SK-N-SH (cell line): ENCODE data around the gene C1orf146. TPM values are rescaled to one million over a fixed set of nuclear protein-coding genes. Genes with fewer than 3 reads are reported as not detected.

Source experiments
- CTCF ChIA-PET: fragments of 300-600, 350-600 bp; formaldehyde crosslinking; extraction: SDS; loops from one replicate; lab custom pipeline; 2021; lab: Yijun Ruan, JAX
- POLR2A ChIA-PET: fragments of 350-600 bp; sonication (Branson Sonifier 250); formaldehyde crosslinking; extraction: SDS; loops from one replicate; lab custom pipeline; 2020; ENCODE audit warnings: antibody characterized with exemption, inconsistent platforms; lab: Yijun Ruan, JAX
- DNase-seq: peaks from one replicate; pipeline ENCODE4 v3.0.0; 2012
- H2AFZ ChIP-seq: fragments of 200-600 bp; sonication (generic); 2 replicates; pipeline ENCODE4 v1.8.1; 2016; ENCODE audit warnings: antibody characterized with exemption, mild to moderate bottlenecking, low read depth
- H3F3A ChIP-seq: fragments of 200-600 bp; sonication (generic); replicated peaks from 2 replicates; pipeline ENCODE3; 2016; ENCODE audit warnings: antibody characterized with exemption, mild to moderate bottlenecking; ENCODE audit not compliant: insufficient read depth
- H3K27ac ChIP-seq, 2 experiments: fragments of 200-500 bp in 1 of 2; fragments of 200-600 bp in 1 of 2; sonication (Bioruptor generic) in 1 of 2; sonication (generic), shearing (Covaris generic) in 1 of 2; 2 replicates each; pipeline versions ENCODE4 v1.5.1 to v1.6.1; 2014 to 2016; ENCODE audit warnings: low read depth in 2 of 2, inconsistent platforms in 1 of 2, low read length in 1 of 2, mild to moderate bottlenecking in 1 of 2, mixed read lengths in 1 of 2
- H3K27me3 ChIP-seq: fragments of 200-600 bp; sonication (generic), shearing (Covaris generic); 2 replicates; pipeline ENCODE4 v1.6.1; 2016; ENCODE audit warnings: mixed run types; ENCODE audit not compliant: insufficient read depth
- H3K36me3 ChIP-seq, 2 experiments: fragments of 200-500 bp in 1 of 2; fragments of 200-600 bp in 1 of 2; sonication (Bioruptor generic) in 1 of 2; sonication (generic) in 1 of 2; replicated peaks in 1 of 2; 2 replicates each; pipeline versions ENCODE3 to v1.5.1; 2014 to 2016; ENCODE audit warnings: low read length in 1 of 2, mild to moderate bottlenecking in 1 of 2; ENCODE audit not compliant: insufficient read depth in 2 of 2, control insufficient read depth in 1 of 2
- H3K4me1 ChIP-seq, 2 experiments: fragments of 200-500 bp in 1 of 2; fragments of 200-600 bp in 1 of 2; sonication (Bioruptor generic) in 1 of 2; sonication (generic), shearing (Covaris generic) in 1 of 2; 2 replicates each; pipeline versions ENCODE4 v1.5.1 to v1.6.1; 2014 to 2016; ENCODE audit warnings: low read depth in 1 of 2, low read length in 1 of 2, mixed run types in 1 of 2; ENCODE audit not compliant: insufficient read depth in 2 of 2, control insufficient read depth in 1 of 2
- H3K4me2 ChIP-seq: fragments of 200-600 bp; sonication (generic), shearing (Covaris generic); 2 replicates; pipeline ENCODE4 v1.6.1; 2017; ENCODE audit warnings: mixed run types
- H3K4me3 ChIP-seq, 2 experiments: fragments of 200-500 bp in 1 of 2; fragments of 200-600 bp in 1 of 2; sonication (Bioruptor generic) in 1 of 2; sonication (generic), shearing (Covaris generic) in 1 of 2; 2 replicates each; pipeline versions ENCODE4 v1.5.1 to v1.8.1; 2014 to 2016; ENCODE audit warnings: low read depth in 2 of 2, inconsistent platforms in 1 of 2, low read length in 1 of 2, mild to moderate bottlenecking in 1 of 2, mixed read lengths in 1 of 2, moderate library complexity in 1 of 2
- H3K79me2 ChIP-seq: fragments of 200-600 bp; sonication (generic); 2 replicates; pipeline ENCODE4 v1.8.1; 2017; ENCODE audit warnings: mild to moderate bottlenecking; ENCODE audit not compliant: insufficient read depth
- H3K9ac ChIP-seq: fragments of 200-600 bp; sonication (generic); 2 replicates; pipeline ENCODE4 v1.6.1; 2017; ENCODE audit warnings: mixed run types
- H3K9me2 ChIP-seq: fragments of 200-600 bp; sonication (generic); 2 replicates; pipeline ENCODE4 v1.6.1; 2017; ENCODE audit warnings: mixed run types
- H3K9me3 ChIP-seq: fragments of 200-600 bp; sonication (generic); 2 replicates; pipeline ENCODE4 v1.6.1; 2017; ENCODE audit warnings: mixed run types, mild to moderate bottlenecking, moderate library complexity
- H4K20me1 ChIP-seq: fragments of 200-600 bp; sonication (generic); 2 replicates; pipeline ENCODE4 v1.6.1; 2017; ENCODE audit warnings: mild to moderate bottlenecking, mixed run types; ENCODE audit not compliant: insufficient read depth
- ELF1 ChIP-seq: IDR thresholded peaks from 2 replicates; pipeline ENCODE4 v1.4.0; 2012
- EP300 ChIP-seq, 2 experiments: IDR thresholded peaks; 2 replicates each; pipeline versions ENCODE4 v1.4.0 to v1.6.1; 2012; ENCODE audit warnings: borderline replicate concordance in 1 of 2, low read depth in 1 of 2, low read length in 1 of 2
- FOSL2 ChIP-seq: IDR thresholded peaks from 2 replicates; pipeline ENCODE4 v1.4.0; 2012; ENCODE audit warnings: low read depth, mild to moderate bottlenecking, moderate library complexity, borderline replicate concordance
- FOXJ3 ChIP-seq: sonication (generic); formaldehyde crosslinking; IDR thresholded peaks from 2 replicates; pipeline ENCODE4 v1.5.1; 2020; ENCODE audit warnings: mild to moderate bottlenecking, missing genetic modification reagents
- FOXM1 ChIP-seq: IDR thresholded peaks from 2 replicates; pipeline ENCODE4 v1.4.0; 2012; ENCODE audit warnings: low read depth, mild to moderate bottlenecking
- GABPA ChIP-seq: IDR thresholded peaks from 2 replicates; pipeline ENCODE4 v1.4.0; 2012; ENCODE audit warnings: low read depth, mild to moderate bottlenecking
- JUND ChIP-seq: IDR thresholded peaks from 2 replicates; pipeline ENCODE4 v1.4.0; 2012
- MEF2A ChIP-seq: IDR thresholded peaks from 2 replicates; pipeline ENCODE4 v1.4.0; 2012; ENCODE audit warnings: low read depth, borderline replicate concordance
- MXI1 ChIP-seq: IDR thresholded peaks from 2 replicates; pipeline ENCODE4 v1.6.1; 2012; ENCODE audit warnings: mild to moderate bottlenecking, low read depth, low read length, improper control_type of control experiment
- NFIC ChIP-seq: IDR thresholded peaks from 2 replicates; pipeline ENCODE4 v1.4.0; 2012; ENCODE audit warnings: borderline replicate concordance
- NRF1 ChIP-seq: IDR thresholded peaks from 2 replicates; pipeline ENCODE4 v1.6.1; 2012; ENCODE audit warnings: low read depth, mild to moderate bottlenecking, low read length
- POLR2AphosphoS5 ChIP-seq: IDR thresholded peaks from 2 replicates; pipeline ENCODE4 v1.6.1; 2012; ENCODE audit warnings: low read depth, low read length
- RAD21 ChIP-seq: IDR thresholded peaks from 2 replicates; pipeline ENCODE4 v1.6.1; 2012; ENCODE audit warnings: mild to moderate bottlenecking, low read length
- RCOR1 ChIP-seq: fragments of 150-350 bp; IDR thresholded peaks from 2 replicates; pipeline ENCODE4 v1.6.1; 2017; ENCODE audit warnings: antibody characterized with exemption, low read length
- SIN3A ChIP-seq: IDR thresholded peaks from 2 replicates; pipeline ENCODE4 v1.6.1; 2012; ENCODE audit warnings: low read depth, mild to moderate bottlenecking, low read length, moderate library complexity, borderline replicate concordance
- TAF1 ChIP-seq: IDR thresholded peaks from 2 replicates; pipeline ENCODE4 v1.6.1; 2012; ENCODE audit warnings: low read depth, mild to moderate bottlenecking, low read length, moderate library complexity, borderline replicate concordance
- TCF12 ChIP-seq: IDR thresholded peaks from 2 replicates; pipeline ENCODE4 v1.4.0; 2012
- YY1 ChIP-seq: IDR thresholded peaks from 2 replicates; pipeline ENCODE4 v1.4.0; 2012; ENCODE audit warnings: low read depth, mild to moderate bottlenecking
- WGBS: methylation state at CpG from one replicate; pipeline ENCODE4 v1.1.6; 2017; ENCODE audit warnings: low lambda C conversion rate; 5-methylcytosine and 5-hydroxymethylcytosine counted together
- polyA plus RNA-seq, 3 experiments: library from polyadenylated mRNA; depleted of rRNA; stranded (reverse); fragments of >200 nt; gene quantifications; 2 replicates each; pipeline ENCODE4 v1.2.3, GENCODE V29; 2012
- TF ChIP-seq, protein P1 (sequence below): IDR thresholded peaks from 2 replicates; pipeline ENCODE4 v1.6.1; 2012; ENCODE audit warnings: mild to moderate bottlenecking, low read depth, low read length, moderate library complexity
- TF ChIP-seq, protein P2 (sequence below): IDR thresholded peaks from 2 replicates; pipeline ENCODE4 v1.4.0; 2012; ENCODE audit warnings: low read depth, borderline replicate concordance
- TF ChIP-seq, protein P3 (sequence below): IDR thresholded peaks from 2 replicates; pipeline ENCODE4; 2012

Gene C1orf146
- polyA plus RNA-seq, 1 of the 3 experiments (the other 2 are of a cell fraction), result not detected

DNA sequence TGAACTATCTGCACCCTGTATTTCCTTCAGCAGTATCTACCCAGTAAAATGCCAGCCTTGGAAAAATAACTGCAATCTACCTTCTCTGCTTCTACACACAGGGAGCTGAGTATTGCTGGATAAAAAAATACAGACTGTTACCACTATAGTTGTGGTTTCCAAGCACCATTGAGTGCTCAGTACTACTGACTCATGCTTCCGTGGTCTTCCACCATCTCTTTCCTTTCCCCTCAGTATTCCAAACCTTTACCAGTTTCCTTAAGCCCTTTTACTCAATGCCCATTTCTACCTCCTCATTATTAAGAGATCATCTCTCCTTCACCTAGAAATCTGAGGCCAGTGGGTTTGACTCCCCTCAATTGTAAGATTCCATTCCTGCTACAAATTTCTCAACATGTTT is 57.2 kb downstream of the C1orf146 start (continued):
- TF ChIP-seq, protein P1, sequence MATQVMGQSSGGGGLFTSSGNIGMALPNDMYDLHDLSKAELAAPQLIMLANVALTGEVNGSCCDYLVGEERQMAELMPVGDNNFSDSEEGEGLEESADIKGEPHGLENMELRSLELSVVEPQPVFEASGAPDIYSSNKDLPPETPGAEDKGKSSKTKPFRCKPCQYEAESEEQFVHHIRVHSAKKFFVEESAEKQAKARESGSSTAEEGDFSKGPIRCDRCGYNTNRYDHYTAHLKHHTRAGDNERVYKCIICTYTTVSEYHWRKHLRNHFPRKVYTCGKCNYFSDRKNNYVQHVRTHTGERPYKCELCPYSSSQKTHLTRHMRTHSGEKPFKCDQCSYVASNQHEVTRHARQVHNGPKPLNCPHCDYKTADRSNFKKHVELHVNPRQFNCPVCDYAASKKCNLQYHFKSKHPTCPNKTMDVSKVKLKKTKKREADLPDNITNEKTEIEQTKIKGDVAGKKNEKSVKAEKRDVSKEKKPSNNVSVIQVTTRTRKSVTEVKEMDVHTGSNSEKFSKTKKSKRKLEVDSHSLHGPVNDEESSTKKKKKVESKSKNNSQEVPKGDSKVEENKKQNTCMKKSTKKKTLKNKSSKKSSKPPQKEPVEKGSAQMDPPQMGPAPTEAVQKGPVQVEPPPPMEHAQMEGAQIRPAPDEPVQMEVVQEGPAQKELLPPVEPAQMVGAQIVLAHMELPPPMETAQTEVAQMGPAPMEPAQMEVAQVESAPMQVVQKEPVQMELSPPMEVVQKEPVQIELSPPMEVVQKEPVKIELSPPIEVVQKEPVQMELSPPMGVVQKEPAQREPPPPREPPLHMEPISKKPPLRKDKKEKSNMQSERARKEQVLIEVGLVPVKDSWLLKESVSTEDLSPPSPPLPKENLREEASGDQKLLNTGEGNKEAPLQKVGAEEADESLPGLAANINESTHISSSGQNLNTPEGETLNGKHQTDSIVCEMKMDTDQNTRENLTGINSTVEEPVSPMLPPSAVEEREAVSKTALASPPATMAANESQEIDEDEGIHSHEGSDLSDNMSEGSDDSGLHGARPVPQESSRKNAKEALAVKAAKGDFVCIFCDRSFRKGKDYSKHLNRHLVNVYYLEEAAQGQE, result no peak
- TF ChIP-seq FOXM1, result no peak
- no peak for TF ChIP-seq ELF1
- TF ChIP-seq, protein P2, sequence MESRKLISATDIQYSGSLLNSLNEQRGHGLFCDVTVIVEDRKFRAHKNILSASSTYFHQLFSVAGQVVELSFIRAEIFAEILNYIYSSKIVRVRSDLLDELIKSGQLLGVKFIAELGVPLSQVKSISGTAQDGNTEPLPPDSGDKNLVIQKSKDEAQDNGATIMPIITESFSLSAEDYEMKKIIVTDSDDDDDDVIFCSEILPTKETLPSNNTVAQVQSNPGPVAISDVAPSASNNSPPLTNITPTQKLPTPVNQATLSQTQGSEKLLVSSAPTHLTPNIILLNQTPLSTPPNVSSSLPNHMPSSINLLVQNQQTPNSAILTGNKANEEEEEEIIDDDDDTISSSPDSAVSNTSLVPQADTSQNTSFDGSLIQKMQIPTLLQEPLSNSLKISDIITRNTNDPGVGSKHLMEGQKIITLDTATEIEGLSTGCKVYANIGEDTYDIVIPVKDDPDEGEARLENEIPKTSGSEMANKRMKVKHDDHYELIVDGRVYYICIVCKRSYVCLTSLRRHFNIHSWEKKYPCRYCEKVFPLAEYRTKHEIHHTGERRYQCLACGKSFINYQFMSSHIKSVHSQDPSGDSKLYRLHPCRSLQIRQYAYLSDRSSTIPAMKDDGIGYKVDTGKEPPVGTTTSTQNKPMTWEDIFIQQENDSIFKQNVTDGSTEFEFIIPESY, result no peak
- no peak for TF ChIP-seq MXI1

DNA sequence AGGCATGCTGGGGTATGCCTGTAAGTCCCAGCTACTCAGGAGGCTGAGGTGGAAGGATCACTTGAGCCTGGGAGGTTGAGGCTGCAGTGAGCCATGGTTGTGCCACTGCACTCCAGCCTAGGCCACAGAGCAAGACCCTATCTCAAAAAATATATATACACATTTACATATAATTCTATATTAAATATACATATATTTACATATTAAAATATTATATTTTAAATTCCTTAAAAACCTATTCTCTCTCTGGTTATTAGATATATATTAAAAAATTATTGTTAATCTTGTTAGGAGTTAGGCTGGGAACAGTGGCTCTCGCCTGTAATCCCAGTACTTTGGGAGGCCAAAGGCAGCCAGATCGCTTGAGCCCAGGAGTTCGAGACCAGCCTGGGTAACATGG is 58.4 kb downstream of the C1orf146 start:
- Histone ChIP-seq H3K4me1 (no peaks in the 10 kb centered on the region), H4K20me1 (no peaks in the 10 kb centered on the region), H3K4me3 (no peak overlapping the region), H3F3A (no peaks in the 10 kb centered on the region), H3K9me2 (no peaks in the 10 kb centered on the region), H3K27ac (no peak overlapping the region), H2AFZ (no peak overlapping the region), H3K9me3 (no peaks in the 10 kb centered on the region), H3K9ac (no peak overlapping the region), H3K36me3 (peaks cover 23 to 25% of the 10 kb centered on the region in 2 experiments), H3K4me2 (no peak overlapping the region), H3K27me3 (no peaks in the 10 kb centered on the region), H3K79me2 (no peaks in the 10 kb centered on the region)
- WGBS, result 99% methylated on average over 3 of the region's 3 CpGs
- CTCF ChIA-PET, result interaction anchor here (0.8 to 0.9 kb wide), 2 partner anchors 10 to 12 kb away, joined by 3 read pairs; no protein-coding TSS in a partner anchor
- POLR2A ChIA-PET, result no interaction called here
- no peak for DNase-seq
- TF ChIP-seq, protein P1, result no peak
- no peak for TF ChIP-seq TCF12
- TF ChIP-seq MEF2A, result no peak
- TF ChIP-seq EP300 (IDR thresholded peaks at IDR 0.05; ENCODE audit: borderline replicate concordance in 1 of 2, low read depth in 1 of 2, low read length in 1 of 2), result no peak
- no peak for TF ChIP-seq GABPA
- TF ChIP-seq TAF1, result no peak
- TF ChIP-seq RAD21, result no peak
- TF ChIP-seq YY1, result no peak
- TF ChIP-seq JUND, result no peak
- TF ChIP-seq, protein P2, result no peak
- TF ChIP-seq POLR2AphosphoS5, result no peak
- TF ChIP-seq NFIC, result no peak
- TF ChIP-seq ELF1, result no peak
- TF ChIP-seq, protein P3, sequence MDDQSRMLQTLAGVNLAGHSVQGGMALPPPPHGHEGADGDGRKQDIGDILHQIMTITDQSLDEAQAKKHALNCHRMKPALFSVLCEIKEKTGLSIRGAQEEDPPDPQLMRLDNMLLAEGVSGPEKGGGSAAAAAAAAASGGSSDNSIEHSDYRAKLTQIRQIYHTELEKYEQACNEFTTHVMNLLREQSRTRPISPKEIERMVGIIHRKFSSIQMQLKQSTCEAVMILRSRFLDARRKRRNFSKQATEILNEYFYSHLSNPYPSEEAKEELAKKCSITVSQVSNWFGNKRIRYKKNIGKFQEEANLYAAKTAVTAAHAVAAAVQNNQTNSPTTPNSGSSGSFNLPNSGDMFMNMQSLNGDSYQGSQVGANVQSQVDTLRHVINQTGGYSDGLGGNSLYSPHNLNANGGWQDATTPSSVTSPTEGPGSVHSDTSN, result no peak
- no peak for TF ChIP-seq FOSL2
- no peak for TF ChIP-seq FOXJ3 (CRISPR knock-in tag)
- TF ChIP-seq SIN3A, result no peak
- no peak for TF ChIP-seq NRF1
- TF ChIP-seq RCOR1, result no peak
